HG03097 (cell line): ENCODE results near the gene LEPROT.

Experiments used
- ATAC-seq: cut with Tn5 transposase; IDR thresholded peaks from one replicate; pipeline ENCODE4 v1.9.1; 2021; ENCODE audit not compliant: unreplicated experiment, low FRiP score

Gene LEPROT

GRCh38 chr1:65471861-65472332, 51.4 kb downstream of the LEPROT start:
- ATAC-seq: no peak

- ATAC-seq: no peak
These were observed 55.9 kb downstream of the LEPROT start for GRCh38 chr1:65476327-65476726.

GRCh38 chr1:65477414-65478378, 57.2 kb downstream of the LEPROT start:
- ATAC-seq: no peak

GRCh38 chr1:65478379-65479026, 58.0 kb downstream of the LEPROT start:
- ATAC-seq: no peak

GRCh38 chr1:65479554-65480204, 59.2 kb downstream of the LEPROT start:
- ATAC-seq: no peak

GRCh38 chr1:65480684-65481405, 60.4 kb downstream of the LEPROT start:
- ATAC-seq: no peak

- ATAC-seq: no peak
These were observed 63.7 kb downstream of the LEPROT start for GRCh38 chr1:65483993-65484754.
